Measurements from ENCODE around the gene MPZL3.

- TF ChIP-seq CTCF (IDR thresholded peaks at IDR 0.05) = no peak
- TF ChIP-seq POLR2A (IDR thresholded peaks at IDR 0.05) = no peak
Observed at GRCh38 chr11:118209033-118209432, 43.1 kb downstream of the MPZL3 start.
